DMS153 (cell line): ENCODE results near the gene PPP1R37.

ENCODE experiments used
- DNase-seq: peaks from one replicate; lab custom pipeline; 2025; lab: John Stamatoyannopoulos, UW

Gene PPP1R37

GRCh38 chr19:45152504-45153338 lies 59.7 kb downstream of the PPP1R37 start:
- DNase-seq, result peak; percentile 23

- no peak for DNase-seq
These were observed 60.5 kb downstream of the PPP1R37 start for GRCh38 chr19:45153339-45154063.

- no peak for DNase-seq
These were observed 61.3 kb downstream of the PPP1R37 start for GRCh38 chr19:45154064-45154827.

- DNase-seq, result no peak
These were observed 63.1 kb downstream of the PPP1R37 start for GRCh38 chr19:45156011-45156630.

GRCh38 chr19:45156751-45157150 lies 63.8 kb downstream of the PPP1R37 start:
- no peak for DNase-seq

DNA sequence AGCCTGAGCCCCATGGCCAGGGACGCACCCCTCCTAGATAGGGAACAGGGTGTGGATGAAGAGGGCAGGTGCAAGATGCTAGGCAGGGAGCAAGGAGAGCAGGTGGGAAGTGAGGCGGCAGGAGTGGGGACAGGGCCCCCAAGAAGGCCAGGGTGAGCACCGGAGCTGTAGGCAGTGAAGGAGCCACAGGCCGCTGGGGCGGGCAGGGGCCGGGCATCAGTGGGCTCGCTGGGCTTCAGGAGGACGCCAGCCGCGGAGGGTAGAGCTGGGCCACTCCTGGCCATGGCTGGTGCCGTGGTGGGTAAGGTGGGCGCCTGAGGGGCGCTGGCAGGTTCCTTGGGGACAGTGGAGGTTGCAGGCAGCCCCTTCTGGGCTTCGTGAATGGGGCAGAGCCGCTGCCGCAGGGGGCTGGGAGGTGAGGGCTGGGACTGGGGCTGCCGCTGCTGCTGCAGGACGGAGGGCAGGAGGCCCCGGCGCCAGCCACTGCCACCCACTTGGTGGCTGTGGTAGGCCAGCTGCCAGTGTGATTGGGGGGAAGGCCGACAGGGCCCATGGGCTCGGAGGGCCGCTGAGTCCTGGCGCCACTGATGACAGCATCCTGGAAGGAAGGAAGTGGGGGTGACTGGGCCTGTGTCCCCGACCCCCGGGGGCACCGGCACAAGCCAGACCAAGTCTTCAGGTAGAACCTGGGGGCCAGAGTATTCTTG lies 65.7 kb downstream of the PPP1R37 start:
- DNase-seq, result no peak

DNA sequence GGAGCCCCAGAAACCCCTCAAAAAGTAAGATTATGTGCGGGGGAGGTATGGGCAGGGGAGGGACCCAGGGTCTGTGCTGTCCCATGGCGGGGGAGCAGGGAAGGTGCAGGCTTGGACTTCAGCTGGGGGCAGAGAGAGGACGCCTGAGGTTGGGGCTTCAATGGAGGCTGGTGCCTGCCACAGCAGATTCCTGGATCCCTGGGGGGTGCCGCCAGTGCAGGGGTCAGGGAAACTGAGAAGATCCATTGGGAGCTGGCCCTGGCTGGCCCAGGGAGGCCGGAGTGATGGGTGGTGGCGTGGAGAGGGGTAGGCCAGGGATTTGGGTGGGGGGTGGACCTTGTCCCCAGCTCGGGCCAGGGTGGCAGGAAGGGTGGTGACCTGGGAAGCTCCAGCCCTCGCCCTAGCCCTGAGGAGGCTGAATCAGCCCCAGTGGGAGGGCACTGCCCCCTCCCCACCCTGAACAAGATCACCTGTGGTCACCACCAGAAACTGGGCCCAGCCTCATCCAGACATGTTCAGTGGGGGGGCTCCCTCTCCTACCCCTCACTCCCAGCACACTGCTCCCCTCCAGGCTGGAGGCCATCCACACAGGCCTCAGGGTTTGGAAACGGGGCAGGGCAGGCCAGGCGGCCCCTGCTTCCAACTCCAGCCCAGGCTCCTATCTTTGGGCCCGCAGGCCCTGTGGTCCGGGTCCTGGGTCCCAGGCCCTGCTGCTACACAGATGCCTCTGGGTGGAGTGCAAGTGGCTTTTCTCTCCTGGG lies 66.4 kb downstream of the PPP1R37 start:
- no peak for DNase-seq

DNA sequence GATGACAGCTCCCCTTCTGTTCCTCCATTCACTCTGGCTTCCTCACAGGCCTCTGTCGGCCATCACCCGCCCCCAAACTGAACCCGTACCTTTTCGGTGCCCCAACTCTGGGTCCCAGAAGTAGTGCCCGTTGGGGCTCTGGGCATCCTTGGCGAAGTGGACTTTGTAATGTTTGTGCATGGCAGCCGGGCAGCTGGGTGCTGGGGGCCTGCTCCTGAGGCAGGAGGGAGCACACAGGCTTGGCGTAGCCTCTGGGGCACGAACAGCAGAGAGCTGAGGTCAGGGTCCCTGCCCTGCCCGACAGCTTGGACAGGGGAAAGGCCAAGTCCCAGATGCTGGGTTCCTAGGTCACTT lies 67.0 kb downstream of the PPP1R37 start:
- no peak for DNase-seq

DNA sequence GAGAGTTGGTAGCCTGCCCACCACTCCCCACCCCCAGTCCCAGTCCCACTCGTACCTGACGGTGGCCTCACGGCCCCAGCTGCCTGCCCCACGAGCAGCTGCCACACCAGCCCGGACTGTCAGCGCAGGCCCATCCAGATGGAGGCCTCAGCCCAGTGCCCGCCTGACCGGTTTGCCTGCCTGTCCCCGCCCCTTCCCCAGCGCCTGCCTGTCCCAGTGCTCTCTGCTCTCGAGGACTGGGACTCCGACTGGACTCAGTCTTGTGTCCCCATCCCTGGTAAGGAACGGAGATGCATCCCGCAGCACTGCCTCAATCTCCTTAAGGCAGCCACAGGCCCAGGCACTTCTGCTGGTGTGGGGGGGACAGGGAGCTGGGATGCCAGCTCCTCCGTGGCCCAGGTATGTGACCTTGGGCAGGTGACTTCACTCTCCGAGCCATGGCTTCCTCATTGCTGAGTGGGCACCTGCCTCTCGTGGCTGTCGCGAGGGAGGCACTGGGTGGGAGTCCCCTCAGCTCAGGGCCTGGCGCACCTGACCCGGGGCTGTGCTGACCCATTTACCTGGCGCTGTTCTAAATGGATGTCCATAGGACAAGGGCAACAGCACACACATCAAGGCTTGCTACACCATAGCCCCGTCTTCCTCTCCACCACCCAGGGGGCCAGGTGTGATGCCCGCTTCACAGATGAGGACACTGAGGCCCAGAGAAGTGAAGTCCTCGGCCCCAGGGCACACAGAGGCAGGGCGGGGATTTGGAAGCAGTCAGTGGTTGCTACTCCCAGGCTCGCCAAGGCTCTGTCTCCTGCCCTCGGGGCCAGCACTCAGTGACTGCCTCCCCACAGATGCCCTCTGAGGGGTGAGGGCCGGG lies 68.1 kb downstream of the PPP1R37 start, which contains the start of gene NKPD1:
TSS of gene NKPD1 (minus strand) at position 113 of the 868 bp plus-strand sequence. CDS start 832 bp downstream, outside the sequence.
- DNase-seq, result peak; percentile 11

DNA sequence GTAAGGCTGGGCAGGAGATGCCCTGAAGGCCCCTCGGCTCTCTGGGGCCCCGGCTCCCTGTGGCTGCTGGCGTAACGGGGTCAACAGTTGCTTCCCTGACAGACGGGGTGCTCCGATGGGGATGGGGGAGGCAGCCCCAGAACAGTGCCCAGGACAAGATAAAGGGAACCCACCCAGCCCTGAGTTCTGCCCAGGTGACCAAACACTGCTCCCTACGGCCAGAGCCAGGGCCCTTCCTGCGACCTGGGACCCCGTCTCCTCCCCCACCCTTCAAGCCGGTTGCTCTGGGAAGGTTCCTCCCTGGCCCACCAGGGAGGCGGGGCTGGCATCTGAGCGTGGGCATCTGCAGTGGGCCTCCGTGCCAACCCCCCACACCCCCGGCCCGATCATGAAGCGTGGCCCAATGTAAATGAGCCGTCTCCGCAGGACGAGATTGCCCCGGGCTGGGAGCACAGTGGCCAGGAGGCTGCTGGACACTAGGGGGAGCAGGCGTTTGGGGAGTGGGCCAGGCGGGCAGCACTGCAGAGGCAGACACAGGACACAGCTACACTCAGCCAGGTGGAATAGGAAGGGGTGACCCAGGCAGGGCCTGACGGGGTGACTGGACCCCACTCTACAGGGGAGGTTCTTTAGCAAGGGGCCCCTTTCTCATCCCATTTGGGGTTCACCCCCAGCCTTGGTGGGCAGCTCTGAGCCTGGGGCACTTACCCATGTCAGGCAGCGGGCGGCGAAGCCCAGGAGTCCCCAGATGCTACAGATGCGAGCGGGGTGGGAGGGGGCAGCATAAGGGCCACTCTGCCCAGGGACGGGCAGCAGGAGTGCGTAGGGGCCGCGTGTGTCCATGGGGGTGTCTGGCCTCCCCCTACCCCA lies 69.0 kb downstream of the PPP1R37 start:
- no peak for DNase-seq

GRCh38 chr19:45162608-45163143 lies 69.7 kb downstream of the PPP1R37 start:
- DNase-seq, result no peak

DNA sequence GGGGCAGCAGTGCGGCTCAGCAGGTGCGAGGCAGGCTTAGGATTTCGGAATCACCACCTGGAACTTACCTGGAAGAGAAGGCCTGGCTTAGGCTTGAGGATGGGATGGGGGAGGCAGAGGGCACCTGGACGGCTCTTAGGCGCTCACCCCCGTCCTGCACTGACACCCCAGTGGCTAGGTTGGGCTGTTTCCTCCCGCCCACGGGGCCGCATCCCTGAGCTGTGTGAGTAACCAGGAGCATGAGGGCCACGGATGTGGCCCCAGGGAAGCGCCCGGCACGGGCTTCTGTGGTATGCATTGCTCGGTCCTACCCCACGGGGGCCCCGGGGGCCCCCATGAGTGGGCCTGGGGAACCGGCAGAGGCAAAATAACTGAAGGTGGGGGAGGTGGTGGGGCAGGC lies 70.2 kb downstream of the PPP1R37 start:
- DNase-seq, result no peak

DNA sequence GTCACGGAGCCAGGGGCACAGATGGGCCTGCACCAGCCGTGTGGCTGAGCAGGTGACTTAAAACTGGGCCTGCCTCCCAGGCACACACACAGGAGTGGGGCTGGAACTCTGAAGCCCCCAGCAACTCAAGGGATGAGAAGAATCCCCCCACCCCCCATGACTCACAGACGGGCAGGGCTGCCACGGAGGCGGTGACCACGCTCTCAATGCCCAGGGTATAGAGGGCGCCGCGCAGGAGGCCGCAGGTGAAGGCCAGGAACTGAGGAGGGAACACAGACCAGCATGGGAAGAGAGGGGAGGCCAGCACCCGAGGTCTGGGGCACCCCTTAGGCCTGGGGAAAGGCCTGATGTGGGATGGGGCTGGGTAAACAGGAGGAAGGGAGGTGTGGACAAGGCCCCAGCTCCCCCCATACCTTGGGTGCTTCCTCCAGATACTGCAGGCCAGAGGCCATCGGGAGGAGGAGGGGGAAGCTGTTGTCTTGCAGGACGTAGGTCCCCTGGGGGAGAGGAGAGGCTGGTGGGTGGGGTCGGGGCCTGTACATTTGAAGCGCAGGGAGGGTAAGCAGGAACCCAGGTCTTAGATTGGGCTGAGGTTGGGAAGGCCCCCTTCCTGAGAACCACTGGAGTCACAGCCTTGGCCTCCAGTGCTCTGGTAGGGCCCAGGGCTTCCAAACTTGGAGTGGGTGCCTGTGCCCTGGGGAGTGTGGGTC lies 70.9 kb downstream of the PPP1R37 start:
- DNase-seq, result no peak

- DNase-seq, result peak; percentile 21
These were observed 71.8 kb downstream of the PPP1R37 start for GRCh38 chr19:45164577-45165335.

DNA sequence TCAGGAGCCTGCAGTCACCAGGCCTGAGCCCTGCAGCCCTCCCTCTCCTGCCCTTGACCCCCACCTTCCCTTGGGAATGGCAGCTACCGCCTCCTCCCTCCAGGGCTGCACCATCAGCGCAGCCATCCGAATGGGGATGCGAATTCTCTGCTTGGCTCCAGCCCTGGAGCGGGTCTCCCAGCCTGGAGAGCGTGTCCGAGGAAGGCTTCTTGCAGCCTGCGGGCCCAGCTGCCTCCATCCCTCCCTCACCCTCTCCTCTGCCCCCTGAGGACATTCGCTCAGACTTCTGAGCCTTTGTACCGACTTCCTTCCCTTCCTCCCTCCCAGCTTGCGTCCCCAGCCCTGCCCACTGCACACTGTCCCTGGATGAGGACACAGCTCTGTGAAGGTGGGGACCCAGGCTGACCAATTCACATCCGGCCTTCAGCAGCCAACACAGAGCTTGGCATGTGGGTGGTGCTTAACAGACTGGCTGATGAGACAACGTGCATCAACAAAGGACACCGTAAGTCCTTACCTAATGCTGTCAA lies 73.8 kb downstream of the PPP1R37 start:
- peak; percentile 69 for DNase-seq

GRCh38 chr19:45168767-45169351 lies 75.9 kb downstream of the PPP1R37 start:
- peak; percentile 69 for DNase-seq
